Measurements from ENCODE around the gene ICOSLG.
"Not testable (repeated sequence)": the region's sequence is repeated elsewhere in the genome, so short reads cannot be mapped to it uniquely, and the experiment has no call there.

Gene ICOSLG

DNA sequence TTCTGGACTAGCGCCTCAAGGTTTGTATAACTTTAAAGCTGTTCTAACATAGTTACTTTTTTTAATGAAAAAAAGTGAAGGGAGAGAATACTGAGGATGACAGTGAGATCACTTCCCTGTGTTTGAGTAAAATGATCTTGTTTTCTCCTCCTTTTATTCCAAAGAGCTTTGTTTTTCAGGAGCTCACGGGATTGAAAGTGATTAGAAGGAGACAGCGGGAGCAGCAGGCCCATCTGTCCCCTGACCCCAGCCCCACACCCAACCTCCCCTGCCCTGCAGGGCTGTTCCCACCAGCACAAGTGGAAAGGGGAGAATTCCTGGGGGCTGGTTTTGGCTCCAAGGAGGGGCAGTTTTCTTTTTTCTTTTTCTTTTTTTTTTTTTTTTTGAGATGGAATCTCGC is 23.0 kb upstream of the ICOSLG start:
- no peak for DNase-seq

DNA sequence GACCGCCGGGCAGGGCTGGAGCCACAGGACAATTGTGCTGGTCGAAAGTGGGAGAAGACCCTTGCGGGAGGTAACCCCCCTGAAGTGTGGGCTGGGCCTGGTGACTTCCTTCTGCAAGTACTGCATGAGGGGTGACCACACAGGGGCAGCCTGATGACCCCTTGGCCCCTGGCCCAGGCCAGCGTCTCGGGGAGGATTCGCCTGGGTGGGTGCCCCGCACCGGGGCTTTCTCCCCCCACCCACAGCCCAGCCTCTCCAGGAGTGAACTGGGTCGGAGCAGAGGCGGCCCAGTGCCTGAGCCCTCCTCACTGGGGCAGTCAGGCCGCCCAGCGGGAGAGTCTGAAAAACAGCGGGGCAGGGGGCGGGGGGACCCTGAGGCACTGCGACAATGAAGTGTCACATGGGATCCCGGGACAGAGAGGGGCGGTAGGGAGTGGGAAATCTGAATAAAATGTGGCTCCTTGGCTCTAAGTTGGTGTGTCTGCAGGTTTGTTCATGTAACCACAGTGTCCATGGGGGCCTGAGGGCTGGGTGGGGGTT is 22.5 kb upstream of the ICOSLG start:
- no peak for DNase-seq

DNA sequence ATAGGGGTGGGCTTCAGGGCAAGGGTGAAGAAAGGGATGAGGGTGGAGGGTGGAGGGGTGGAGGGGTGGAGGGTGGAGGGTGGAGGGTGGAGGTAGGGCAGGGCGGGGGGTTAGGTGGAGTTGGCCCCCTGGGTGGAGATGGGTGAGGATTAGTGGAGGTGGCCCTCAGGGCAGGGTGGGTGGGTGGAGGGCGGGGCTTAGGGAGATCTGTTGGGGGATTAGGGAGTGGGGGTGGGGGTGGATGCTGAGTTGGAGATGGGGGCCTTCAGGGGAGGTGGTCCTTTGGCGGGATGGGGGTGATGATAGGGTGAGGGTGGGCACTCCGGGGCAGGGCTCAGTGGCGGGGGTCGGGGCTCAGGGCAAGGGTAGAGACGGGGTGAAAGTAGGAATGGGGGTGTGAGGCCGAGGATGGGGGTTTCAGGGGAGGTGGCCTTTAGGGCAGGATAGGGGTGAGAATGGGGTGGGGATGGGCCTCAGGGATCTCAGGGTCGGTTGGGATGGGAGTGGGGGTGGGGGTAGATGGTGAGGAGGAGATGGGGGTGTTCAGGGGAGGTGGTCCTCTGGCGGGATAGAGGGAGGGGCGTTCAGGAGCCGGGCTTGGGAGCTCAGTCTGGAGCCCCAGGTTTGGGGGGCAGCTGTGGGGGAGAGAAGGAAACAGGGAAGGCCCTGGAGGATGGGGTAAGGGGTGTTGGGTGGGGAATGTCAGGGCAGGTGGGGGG is 21.8 kb upstream of the ICOSLG start:
- DNase-seq: no peak

DNA sequence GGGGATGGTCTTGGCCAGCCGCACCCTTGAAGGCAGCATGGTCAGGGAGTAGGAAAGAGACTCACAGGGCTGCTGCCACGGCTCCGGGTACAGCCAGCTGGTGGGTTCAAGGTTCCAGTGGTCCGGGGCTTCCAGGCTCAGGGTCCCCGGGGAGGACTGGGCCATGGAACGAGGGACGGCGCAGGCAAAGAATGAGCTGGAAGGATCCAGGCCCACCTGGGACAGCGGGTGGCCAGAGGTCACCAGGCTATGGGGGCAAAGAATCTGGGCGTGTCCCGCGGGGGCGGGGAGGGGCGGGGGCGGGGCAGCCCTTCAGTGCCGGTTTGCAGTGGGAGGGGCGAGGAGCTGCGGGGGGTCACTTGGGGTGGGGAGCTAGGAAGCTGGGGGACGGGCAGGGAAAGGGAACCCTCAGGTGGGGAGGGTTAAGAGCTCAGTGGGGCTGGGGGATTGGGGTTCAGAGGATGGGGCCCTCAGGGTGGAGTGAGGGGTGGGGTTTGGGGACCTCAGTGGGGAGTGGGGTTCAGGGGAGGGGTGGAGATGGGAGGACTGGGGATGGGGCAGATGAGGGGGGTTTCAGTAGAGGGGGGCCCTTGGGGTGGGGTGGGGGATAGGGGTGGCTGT is 21.0 kb upstream of the ICOSLG start, which contains the start of gene DNMT3L:
TSS of gene DNMT3L (minus strand) at position 223 of the 621 bp plus-strand sequence. CDS start 638 bp downstream, outside the sequence.
- DNase-seq: no peak

DNA sequence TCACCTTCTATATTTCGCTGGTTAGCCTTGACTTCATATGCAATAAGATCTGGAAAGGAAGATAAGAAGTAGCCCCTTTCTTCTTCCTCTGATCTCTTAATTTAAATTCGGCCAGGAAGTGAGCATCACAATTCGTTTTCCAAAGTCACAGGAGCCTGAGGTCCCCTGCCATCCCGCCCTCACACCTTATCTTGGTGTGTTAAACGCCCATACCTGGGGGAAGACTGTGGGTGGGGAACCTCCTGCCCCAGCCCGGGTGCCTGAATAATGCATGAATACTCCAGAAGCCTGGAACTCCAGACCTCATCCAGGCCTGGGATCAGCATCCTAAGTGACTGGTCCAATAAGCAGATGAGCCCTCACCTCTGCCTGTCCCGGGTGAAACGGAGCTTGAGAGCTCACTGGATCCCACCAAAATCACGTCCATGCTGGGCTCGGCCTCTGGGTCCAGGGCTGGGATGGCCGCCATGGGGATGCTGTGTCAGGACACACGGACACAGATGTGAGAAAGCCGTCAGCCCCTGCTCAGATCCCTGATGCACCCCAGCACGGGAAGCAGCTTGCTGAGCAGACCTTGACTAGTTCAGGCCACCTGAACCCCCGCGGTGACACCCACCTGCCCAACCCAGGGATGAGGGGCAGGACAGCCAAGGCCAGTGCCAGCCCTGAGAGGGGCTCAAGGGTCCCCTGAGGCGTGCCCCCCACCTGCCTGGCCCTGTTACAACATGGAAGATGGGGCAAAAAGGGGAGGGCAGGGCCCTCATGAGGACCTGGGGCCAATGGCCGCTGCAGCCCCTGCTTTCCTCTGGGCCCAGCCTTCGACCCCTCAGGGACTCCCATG is 20.3 kb upstream of the ICOSLG start:
- DNase-seq: no peak

DNA sequence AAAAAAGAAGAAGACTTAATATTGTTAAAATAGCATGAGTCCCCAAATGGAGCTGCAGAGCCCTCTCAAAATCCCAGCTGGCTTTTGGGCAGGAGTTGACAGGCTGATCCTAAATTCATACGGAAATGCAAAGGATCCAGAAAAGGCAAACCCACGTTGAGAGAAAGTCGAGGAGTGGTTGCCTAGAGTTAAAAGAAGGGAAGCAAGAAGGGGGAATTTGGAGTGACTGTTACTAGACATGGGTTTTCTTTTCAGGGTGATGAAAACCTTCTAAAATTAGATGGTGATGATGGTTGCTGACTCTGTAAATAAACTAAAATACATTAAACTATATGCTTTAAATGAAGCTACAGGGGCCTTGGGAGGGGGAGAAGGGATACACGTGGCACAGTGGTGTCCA is 19.3 kb upstream of the ICOSLG start:
- DNase-seq: no peak

DNA sequence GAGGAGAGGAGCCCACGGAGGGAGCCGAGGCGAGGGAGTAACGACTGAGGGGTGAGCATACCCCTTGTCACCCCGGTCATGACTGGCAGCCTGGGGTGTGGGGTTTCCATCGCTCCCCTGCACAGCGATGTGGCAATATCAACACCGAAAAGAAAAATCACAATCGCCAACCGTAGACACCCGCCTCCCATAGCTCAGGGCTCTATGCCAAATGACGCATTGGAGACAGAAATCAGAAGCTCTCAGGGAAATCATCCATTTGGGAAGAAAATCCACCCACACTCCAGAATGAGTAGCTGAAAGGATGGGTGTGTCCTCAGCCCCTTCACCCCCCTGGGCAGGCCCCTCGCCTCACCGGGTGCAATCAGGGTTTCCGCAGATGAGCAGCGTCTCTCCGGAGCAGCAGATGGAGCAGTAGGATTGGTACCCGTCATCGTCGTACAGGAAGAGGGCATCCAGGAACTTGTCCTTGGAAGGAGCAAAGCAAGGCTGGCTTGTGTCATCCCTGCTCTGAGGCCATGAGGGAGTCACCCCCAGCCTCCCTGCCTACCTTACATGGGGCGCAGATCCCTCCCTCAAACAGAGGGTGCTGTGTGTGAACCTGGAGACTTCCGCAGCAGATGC is 18.5 kb upstream of the ICOSLG start:
- no peak for DNase-seq

DNA sequence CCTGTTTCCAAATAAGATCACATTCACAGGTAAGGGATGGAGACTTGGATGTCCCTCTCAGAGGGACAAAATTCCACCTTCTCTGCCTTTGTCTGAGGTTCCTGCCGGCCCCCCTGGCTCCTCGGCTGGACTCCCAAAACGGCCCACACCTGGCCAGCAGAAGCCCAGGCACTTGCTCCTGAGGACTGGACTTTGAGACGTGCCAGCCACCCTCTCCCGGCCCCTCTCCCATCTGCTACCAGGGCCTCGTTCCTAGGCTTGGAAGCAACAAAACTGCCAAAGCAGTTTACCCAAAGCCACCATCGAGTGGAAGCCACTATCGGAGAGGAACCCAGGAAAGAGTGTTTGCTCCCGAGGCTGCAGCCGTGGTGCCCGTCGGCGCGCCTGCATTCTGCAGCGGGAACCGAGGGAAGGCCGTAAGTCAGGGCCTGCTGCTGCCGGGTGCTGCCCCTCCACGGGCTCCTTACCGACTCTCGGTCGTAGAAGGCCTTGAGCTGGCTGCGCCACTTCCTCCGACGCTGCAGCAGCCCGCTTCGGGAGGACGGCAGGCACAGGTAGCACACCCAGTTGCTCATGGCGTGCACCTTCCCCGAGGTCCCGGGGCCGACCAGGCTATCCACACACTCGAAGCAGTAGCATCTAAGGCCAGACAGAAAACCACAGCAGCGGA is 17.4 kb upstream of the ICOSLG start:
- DNase-seq: no peak

DNA sequence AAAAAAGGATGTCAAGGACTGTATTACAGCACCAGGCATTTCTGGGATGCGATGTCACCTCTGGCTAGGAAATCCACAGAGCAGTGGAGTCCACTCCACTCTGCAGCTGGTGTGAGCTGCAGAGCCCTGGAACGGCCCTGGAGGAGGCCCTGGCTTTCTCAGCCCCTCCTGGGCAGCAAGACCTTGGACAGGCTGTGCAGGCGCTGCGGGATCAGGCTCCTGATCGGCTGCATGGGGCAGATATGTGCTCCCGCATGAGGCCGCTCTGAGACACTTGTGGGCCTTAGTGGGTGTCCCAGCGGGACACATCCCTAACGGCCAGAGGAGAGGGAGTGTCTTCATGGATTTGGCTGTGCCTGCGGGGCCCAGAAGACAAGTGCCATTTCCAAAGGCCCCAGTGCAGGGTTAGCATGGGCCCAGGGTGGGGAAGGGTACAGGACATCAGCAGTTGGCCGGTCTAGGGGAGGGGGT is 14.8 kb upstream of the ICOSLG start:
- no peak for DNase-seq

DNA sequence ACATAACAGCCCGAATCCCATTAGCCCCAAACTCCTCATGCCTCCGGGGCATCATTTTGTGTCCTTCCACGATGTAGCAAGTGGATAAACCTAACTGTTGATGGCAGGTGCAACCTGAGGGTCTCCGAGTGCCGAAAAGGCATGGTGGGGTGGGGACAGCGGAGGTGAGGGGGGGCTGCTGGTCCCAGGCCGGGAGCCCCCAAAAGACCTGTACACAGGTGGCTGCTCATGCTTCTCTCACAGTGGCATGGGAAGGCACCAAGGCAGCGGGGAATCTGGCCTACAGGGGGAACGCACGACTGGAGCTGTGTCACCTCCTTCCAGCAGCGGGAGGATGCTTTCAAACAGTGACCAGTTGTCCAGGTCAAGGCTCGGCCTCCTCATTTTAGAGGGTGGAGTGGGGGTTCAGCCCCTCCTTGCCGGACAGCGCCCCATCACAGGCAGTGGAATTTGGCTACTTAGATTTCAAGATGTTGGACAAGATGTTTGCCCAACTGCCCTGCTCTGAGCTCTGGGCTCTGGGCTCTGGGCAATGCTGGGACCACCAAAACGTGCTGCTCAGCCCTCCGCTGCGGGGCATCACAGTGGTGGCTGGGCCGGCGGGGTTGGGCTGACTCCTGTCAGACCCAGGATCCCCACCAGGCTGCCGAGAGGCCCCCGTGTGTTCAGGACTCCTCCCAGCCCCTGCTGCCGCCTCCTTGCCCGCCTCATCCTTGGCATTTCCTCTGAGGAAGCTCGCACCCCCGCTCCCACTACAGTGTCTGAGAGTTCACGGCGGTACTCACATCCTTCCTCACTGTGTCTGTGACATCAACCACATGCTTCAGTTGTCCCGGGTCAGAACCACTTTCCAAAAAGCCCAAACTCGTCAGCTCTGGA is 13.3 kb upstream of the ICOSLG start:
- DNase-seq: no peak

DNA sequence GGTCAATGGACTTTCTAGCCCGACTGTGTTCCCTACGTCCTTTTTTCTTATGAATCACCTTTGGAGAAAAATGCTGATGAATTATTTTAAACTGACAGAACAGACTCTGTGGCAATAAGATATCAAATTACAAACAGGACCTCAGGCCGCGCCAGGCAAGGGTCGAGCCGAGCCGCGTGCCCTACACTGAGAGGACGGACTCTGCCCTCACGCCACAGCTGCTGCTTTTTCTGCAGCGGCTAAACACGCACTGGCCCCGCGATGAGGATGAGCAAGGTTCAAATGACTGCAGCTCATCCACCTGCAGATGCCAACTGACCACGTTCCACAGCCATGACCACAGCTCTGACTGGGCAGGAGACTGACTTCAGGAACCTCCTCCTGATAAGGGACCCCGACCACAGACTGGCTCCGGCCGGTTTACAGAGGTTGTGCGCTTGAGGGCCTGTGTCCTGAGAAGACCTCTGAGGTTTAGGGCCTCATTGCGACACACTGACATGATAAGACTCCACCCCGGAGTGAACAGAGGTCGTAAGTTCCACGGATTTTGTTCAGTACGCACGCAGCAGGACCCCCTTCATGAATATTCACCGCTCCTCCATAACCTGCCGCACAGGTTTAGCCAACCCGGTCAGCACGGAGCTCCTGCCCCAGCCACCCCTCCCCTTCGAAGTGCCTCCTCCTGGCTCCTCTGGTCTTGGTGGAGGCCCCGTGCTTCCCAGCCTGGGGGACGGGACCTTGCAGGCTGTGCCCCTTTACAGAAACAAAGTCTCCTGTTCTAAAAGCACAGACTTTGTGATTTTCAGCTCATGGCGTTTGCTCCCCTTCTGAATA is 8.7 kb upstream of the ICOSLG start:
- not testable (repeated sequence) for DNase-seq

DNA sequence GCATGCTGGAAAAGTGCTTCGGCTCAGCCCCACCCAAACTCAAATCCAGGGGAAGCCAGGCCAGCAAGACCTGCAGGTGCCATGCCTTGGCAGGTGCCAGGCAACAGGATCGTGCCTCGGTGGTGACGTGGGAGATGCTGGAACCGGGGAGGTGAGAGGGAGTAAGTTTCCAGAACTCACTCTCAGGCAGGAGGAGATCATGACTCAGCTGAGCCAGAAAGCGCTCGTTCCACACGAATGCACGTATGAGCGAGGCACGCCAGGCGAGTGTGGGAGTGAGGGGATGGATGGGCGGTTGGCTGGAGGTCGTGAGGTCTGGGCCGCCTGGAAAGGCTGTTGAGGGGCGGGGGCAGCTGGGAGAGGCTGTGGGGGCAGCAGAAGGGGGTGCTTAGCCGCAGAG is 7.2 kb upstream of the ICOSLG start:
- not testable (repeated sequence) for DNase-seq

DNA sequence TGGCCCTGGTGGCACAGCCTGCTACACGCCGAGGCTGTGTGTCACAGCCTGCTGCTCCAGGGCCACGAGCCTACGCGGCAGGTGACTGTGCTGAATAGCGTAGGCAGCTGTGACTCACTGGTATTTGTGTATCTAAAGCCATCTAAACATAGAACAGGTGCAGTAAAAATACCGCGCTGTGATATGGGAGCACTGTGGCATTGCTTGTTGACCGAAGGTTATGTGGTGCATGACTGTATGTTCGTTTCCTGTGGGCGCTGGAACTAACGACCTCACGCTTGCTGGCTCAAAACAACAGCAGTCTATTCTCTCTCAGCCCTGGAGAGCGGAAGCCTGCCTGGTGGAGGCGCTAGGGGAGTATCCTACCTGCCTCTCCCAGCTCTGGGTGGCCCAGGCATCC is 3.2 kb upstream of the ICOSLG start:
- DNase-seq: not testable (repeated sequence)

DNA sequence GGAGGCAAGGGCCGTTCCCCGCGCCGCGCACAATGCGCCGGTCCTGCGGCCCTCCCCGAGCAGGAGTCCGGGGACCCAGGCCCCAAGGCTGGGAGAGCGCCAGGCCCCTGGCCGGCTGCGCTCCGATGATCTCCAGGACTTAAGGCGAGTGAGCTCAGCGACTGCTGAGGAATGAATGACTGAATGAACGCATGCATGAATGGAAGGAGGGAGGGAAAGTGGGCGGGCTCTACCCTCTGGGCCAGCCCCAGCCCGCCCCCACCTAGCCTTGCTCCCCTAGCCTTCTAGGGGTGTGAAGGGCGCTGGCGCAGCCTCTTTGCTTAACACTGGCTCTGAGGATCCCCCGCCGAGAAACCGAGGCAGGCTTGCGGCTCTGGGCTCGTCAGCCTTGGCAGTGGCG is 538 bp upstream of the ICOSLG start:
- not testable (repeated sequence) for DNase-seq

DNA sequence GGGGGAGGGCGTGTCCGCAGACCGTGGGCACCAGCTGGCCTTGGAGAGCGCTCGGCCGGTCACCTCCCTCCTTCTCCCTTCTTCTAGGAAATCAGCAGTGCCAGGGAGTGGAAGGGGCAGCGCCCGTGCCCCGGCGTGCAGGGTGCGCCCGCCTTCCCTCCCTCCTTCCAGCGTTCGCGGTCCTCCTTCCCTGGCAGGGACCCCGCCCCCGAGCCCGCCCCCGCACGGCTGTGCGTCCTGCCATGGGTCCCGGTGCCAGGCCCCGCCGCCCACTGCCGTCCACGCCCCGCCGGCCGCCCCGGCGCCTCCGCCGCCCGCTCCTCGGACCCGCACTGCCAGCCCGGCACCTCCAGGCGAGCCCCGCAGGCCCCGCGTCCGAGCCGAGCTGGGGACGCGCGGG is 390 bp downstream of the ICOSLG start:
- not testable (repeated sequence) for DNase-seq

DNA sequence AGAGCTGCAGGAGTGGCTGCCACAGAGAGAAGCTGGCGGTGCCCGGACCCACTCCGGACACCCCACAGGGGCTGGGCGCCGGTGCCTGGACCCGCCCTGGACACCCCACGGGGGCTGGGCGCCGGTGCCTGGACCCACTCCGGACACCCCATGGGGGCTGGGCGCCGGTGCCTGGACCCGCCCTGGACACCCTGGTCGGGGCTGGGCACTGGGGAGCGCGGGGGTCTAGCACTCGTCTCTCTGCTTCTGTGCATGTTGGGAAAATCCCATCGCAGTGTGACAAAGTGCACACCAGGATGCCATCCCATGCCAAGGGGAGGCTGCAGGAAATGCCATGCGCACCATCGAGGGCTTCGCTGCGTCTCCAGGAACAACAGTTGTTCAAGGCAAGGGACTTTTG is 11.2 kb downstream of the ICOSLG start:
- DNase-seq: not testable (repeated sequence)

DNA sequence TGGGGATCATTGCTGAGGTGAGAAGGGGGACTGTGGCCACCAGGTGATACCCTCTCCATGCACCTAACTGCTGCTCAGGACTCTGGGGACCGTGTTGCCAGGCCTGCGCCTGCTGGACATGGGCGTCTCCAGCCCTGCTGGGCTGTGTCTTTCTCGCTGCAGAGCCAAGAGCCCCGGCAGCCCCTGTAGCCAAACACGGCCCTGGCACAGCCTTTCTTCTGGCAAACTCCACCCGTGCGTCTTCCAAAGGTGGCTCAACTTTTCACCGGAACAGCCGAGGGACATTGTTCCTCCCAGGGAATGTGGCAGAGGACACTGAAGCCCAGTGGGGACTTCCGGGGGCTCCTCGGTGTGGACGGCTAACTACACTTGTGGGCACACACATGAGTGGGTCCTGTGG is 12.6 kb downstream of the ICOSLG start:
- not testable (repeated sequence) for DNase-seq

DNA sequence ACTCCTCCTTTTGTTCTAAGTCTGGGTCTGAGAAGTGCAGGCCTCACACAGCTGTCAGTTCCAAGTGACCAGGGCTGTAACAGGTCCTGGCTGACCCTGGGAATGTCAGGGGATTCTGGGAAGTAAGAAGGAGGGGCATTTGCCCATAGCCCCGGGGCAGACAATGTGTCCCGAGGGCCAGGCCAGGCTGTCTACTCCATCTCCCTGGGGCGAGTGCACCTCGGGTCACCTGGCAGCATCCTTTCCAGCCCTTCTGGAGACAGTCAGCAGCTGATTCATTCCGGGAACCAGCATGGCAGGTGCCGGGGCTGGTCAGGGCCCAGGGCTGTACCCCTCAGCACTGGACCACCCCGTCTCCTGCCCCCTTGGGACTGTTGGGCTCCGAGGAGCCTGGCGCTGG is 13.1 kb downstream of the ICOSLG start:
- not testable (repeated sequence) for DNase-seq

DNA sequence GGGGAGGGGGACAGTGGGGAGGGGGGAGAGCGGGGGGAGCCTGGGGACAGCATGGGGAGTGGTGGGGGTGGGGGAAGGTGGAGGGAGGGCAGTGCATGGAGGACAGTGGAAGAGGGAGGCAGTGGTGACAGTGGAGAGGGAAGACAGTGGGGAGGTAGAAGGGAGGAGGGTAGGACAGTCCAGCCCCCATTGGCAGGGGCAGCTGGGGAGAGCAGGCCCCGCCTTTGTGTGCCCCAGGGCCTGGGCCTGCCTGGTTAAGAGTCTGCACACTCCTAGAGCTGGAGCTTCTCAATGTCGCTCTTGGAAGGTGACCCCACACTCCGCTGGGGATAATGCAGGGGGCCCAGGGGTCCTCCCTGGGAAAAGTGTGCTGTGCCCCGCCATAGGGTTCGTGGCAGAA is 15.1 kb downstream of the ICOSLG start:
- not testable (repeated sequence) for DNase-seq

DNA sequence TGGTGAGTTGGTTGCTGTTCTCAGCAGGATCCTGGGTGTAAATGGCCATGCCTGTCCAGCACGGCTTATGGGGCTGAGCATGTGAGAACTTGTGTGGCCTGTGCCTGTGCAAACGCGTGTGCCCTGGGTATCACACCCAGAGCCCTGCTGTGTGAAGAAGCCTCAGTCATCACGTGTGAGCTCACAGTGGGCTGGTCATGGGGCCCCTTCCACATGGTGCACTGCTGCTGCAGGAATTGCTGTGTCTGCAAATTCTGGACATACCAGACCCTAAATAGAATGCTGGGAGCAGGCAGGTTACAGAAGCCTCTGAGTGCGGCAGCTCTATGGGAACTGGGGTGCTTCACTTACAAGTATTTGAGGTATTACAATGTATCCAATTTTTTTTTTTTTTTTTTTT is 17.4 kb downstream of the ICOSLG start:
- not testable (repeated sequence) for DNase-seq

All from NCI-H345 (cell line).